Stimulated activated CD4-positive, alpha-beta T cell treated with anti-CD3 and anti-CD28 coated beads, Interleukin-1b, Interleukin-23, amount 100 ng/mL, for 48 hours (primary cell): ENCODE results near the gene H19.

Experiments used
- DNase-seq: peaks from one replicate; pipeline ENCODE4 v3.0.0-alpha.2; 2020

Gene H19

GRCh38 chr11:1997755-1998154 is at the start of gene H19:
TSS of gene H19 (minus strand) at chr11:1997842.
- no peak for DNase-seq

GRCh38 chr11:2041963-2042362 is 44.3 kb upstream of the H19 start:
- no peak for DNase-seq

DNA sequence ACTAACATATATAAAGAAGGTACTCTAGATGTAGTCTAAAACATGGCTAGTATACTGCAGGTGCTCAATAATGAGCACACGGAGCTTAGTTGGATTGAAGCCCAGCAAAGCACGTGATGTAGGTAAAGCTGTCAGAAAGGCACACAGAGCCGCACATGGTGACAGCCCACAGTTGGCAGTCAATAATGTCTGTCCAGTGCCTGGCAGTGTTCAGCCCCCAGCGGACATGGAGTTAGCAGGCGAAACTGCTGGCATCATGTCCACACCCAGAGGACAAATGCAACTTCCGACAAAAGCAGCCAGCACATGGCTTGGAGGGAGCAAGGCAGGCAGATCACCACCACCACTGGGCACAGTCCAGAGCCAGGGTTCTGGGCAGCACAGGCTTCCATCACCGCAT is 43.5 kb upstream of the H19 start:
- no peak for DNase-seq

DNA sequence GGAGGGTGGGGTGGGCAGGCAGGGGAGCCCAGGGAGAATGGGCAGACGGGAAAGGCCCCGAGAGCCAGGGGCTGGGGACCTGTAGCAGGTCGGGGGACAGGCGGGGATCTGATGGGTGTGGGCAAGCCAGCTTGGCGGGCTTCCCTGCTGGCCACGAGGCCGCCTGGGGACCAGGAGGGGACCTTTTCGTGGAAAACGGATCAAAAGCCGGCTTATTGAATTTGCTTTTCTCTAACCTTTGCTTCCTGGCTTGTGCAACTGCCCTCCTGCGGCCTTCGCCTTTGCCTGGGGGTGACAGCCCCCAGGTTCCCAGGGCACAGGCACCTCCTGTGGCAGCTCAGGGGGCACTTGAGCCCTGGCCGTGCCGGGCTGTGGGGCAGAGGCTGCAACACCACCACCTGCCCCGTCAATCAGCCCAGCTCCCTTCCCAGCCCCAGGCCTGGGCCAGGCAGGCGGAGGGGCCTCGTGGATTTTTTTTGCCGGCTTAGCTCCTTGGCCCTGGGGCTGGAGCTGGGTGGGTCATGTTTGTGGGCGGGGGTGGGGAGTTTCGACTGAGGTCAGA is 41.6 kb upstream of the H19 start:
- no peak for DNase-seq

DNA sequence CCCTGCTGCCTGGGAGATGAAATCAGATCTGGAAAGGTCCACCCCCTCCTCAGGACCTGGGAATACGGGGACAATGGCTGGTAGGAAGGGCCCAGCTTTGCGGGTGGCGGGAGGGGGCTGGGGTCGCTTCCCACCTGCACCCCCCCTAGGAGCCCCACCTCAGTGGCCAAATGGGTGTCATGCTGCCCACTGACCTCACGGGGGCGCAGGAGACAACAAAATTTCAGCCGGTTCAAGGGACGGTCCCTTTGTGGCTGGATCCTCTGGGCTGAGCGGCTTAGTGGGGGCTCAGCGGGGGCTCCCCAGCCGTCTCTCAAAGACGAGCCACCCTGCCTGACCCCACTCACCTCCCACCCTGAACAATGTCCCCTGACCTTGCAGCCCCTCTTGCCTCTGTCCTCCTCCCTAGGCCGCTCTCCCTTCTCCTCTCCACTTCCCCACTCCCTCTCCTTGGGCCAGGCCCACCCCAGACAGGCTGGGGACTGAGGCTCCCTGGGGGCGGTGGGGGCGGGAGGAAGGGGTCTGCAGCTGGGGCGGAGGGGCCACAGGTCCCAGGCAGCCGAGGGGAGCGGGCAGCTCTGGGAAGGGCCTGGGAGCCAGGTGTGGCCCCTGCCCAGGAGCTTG is 39.3 kb upstream of the H19 start:
- DNase-seq: no peak

- DNase-seq: no peak
These were observed 37.7 kb upstream of the H19 start for GRCh38 chr11:2035382-2035781.

DNA sequence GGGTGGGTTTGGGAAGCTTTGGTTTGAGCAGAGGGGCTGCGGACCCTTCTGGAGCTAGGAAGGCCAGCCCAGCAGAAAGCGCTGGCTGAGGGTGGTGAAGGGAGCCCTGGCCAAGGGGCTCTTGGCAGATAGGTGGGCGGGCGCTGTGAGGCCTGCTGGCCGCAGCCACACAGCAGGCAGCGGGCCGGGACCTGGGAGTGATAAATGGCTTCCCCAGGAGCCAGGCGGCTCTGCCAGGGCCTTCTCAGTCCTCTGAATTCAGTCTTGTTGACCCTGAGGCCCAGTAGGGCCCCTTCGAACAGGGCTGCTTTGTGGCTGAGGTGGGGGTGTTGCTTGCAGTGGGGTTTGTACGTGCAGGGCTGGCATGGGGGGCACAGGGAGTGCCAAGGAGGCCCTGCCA is 33.4 kb upstream of the H19 start:
- no peak for DNase-seq

DNA sequence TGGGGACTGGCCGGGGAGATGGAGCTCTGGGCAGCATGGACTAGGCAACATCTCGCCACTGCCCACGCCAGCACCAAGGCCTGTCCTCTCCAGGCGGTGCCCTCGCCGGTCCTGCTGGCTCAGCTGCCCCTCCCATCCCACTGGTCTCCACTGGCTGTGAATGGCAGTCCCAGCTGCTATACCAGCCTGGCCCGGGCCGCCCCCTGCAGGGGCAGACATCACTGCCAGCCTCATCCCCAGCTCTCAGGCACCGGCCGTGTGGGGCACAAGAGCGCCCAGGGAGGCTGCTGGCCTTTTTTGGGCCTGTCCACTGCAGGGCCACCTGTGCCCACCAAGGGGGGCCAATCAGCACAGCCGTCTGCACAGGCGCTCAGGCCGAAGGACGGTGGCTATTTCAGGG is 30.1 kb upstream of the H19 start:
- DNase-seq: no peak

DNA sequence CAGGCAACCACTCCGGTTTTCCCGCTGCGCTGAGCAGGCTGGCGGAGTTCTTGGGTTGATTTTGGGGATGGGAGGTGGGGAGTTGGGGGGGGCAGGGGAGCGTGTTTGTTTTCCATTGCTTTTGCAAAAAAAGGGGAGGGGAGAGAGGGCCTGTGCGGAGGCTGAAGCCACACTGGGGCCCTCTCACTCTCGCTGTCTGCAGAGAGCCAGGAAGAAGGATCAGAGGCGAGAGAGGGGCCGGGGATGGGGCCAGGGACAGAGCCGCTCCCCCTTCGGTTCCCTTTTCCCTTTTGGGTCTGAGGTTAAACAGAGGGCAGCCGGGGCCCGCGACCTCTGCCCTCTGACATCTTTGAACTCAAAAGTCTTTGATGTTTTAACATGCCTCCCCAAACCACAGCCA is 17.4 kb upstream of the H19 start:
- DNase-seq: no peak

DNA sequence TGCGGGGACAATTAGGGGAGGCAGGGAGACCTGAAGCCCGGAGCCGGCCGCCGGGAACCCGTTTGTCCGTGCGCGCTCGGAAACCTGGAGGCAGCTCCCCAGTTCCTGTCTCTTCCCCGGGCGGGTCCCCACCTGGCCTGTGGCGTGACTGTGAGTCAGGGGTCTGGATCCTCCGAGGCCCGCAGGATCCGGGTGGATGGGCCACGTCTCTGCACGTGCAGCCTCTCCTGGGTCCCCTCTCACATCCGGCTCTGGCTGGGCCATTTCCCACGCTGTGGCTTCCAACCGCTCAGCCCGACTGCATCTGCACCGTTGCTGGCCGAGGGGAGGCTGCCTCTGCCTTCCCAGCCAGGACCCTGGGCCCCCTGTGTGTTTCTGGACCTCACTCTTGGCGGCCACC is 14.8 kb upstream of the H19 start:
- no peak for DNase-seq

GRCh38 chr11:2004466-2004865 is 6.8 kb upstream of the H19 start:
- DNase-seq: no peak

- no peak for DNase-seq
These were observed 5.2 kb upstream of the H19 start for GRCh38 chr11:2002807-2003206.

DNA sequence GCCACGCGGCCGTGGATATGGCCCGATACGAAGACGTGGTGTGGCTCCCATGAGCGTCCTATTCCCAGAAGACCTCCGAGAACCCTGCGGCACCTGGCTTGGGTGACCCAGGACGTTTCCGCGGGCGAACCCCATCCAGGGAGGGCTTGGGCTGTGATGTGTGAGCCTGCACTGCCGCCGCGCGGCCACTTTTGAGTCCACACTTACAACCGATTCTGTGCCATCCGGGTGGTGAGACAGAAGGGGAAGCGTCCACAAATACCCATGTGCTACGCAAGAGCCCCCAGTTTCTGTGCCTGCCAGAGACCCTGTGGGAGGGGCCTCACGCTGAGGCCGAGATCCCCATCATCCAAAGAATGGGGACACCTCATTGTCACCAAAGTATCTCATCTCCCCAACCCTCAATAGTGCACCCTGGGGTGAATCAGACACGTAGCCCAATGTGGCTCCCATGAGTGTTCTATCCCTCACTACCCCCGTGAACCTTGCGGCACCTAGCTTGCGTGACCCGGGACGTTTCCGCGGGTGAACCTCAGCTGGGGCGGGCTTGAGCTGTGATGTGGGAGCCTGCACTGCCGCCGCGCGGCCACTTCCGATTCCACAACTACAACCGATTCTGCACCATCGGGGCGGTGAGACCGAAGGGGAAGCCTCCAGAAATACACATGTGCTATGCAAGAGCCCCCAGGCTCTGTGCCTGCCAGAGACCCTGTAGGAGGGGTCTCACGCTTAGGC is 4.6 kb upstream of the H19 start:
- no peak for DNase-seq

- DNase-seq: no peak
These were observed 1.2 kb upstream of the H19 start for GRCh38 chr11:1998861-1999260.

DNA sequence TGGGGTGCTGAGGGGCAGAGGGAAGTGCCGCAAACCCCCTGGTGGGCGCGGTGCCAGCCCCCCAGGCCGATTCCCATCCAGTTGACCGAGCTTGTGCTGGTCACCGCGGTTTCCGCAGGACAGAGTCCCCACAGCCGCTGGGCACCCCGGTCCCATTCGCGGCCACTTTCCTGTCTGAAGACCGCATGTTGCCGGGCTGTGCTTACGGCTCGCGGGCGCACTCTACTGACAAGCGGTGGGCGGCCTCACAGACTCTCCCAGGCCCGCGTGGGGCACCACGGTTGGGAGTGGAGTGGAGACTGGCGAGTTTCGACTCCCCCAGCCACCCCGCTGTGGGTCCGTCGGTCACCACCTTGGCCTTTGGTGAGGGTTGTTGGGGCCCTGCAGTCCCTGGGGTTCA is 648 bp upstream of the H19 start:
- DNase-seq: no peak

DNA sequence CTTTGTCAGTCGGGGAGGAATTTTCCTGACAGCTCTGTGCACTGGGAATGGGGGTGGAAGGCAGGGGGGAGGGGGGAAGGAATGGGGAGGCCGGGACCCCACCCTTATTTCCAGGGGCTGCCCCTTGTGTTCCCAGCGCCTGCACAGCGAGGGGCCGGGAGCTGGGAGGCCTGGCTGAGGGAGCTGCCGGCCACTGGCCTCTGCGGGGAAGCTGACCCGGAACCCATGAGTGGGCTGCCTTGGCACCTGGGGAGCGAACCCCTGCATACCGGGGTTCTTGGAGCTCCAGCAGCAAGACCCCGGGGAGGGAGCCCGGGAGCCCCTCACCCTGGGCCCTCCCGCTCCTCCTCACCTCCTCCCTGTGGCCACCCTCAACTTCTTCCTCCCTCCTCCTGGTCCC is 3.5 kb downstream of the H19 start:
- no peak for DNase-seq

- no peak for DNase-seq
These were observed 5.5 kb downstream of the H19 start for GRCh38 chr11:1992111-1992510.

- no peak for DNase-seq
These were observed 6.6 kb downstream of the H19 start for GRCh38 chr11:1990872-1991578.

GRCh38 chr11:1989953-1990352 is 7.7 kb downstream of the H19 start:
- no peak for DNase-seq

DNA sequence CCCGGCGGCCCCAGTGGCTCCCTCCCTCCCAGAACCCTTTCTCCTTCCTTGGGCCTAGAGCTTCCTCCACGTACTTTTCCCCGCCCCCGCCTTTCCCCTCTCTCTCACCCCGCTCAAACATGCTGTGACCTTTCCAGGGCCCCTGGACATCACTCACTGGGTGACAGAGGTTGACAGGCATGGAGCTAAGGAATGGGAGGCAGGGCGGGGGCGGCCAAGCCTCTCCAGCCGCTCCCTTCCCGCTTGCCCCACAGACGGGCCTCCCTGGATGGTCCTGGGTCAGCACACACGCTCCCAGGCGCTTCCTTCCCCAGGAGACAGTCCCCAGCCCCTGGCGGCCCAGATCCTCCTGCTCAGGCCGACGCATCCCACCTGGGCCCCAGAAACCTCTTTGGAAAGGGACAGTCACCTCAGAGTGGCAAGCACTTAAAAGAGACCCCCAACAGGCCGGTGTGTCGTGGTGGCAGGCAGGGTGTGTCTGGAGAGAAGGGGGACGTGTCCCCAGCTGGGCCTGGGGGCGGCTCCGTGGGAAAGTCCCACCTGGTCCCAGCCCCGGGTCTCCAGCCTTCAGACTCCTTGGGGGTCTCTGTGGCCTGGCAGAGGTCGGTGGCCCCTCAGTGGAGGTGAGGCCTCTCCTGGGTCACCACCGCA is 8.8 kb downstream of the H19 start:
- DNase-seq: no peak

GRCh38 chr11:1988174-1988573 is 9.5 kb downstream of the H19 start:
- DNase-seq: no peak

DNA sequence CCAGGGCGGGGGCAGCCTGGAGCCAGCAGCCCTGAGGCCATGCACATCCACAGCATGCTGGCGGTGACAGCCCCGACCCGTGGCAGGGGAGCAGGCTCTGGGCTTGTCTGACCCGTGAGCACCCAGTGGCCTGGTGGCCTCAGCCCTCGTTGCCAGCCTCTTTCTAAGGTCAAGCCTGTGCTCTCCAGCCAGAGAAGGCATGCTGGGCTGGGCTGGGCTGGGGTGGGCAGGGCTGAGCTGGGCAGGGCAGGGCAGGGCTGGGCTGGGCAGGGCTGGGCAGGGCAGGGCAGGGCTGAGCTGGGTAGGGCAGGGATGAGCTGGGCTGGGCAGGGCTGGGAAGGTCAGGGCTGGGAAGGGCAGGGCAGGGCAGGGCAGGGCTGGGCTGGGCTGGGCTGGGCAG is 10.6 kb downstream of the H19 start:
- no peak for DNase-seq

GRCh38 chr11:1983601-1983961 is 14.1 kb downstream of the H19 start:
- DNase-seq: no peak
